K562 (cell line): ENCODE measurements around the gene MRNIP. TPM values are rescaled to one million over a fixed set of nuclear protein-coding genes. Genes with fewer than 3 reads are reported as not detected.

Source experiments
- ARNT ChIP-seq, 2 experiments: fragments of 450-650 bp; IDR thresholded peaks; 2 replicates each; pipeline ENCODE4 v1.6.1; 2016; ENCODE audit warnings: mild to moderate bottlenecking in 1 of 2
- BRF2 ChIP-seq: IDR thresholded peaks from 3 replicates; pipeline ENCODE4 v1.6.1; 2011; ENCODE audit warnings: borderline replicate concordance, mild to moderate bottlenecking; ENCODE audit not compliant: insufficient read length, insufficient read depth
- CHD2 ChIP-seq: IDR thresholded peaks from 2 replicates; pipeline ENCODE4 v1.6.1; 2011; ENCODE audit warnings: low read depth, low read length
- DPF2 ChIP-seq: fragments of 450-650 bp; IDR thresholded peaks from 2 replicates; pipeline ENCODE4 v1.6.1; 2016
- FIP1L1 ChIP-seq: fragments of 200-400 bp; formaldehyde crosslinking; IDR thresholded peaks from 2 replicates; pipeline ENCODE4 v1.6.1; 2018; ENCODE audit warnings: mild to moderate bottlenecking, low read depth, low read length; ENCODE audit not compliant: poor library complexity, severe bottlenecking
- FOXJ3 ChIP-seq: sonication (generic); formaldehyde crosslinking; IDR thresholded peaks from 2 replicates; pipeline ENCODE4 v1.4.0; 2020; ENCODE audit warnings: mild to moderate bottlenecking, missing genetic modification reagents
- GMEB1 ChIP-seq: fragments of 250-450 bp; sonication (Bioruptor Pico); IDR thresholded peaks from 2 replicates; pipeline ENCODE4 v1.4.0; 2020; ENCODE audit warnings: mild to moderate bottlenecking
- IRF2 ChIP-seq: sonication (generic); formaldehyde crosslinking; IDR thresholded peaks from 2 replicates; pipeline ENCODE4 v1.8.1; 2022; ENCODE audit warnings: mild to moderate bottlenecking, missing genetic modification reagents
- JUNB ChIP-seq: fragments of 450-650 bp; formaldehyde crosslinking; conservative IDR thresholded peaks from 2 replicates; pipeline ENCODE4 v1.4.0; 2020; ENCODE audit warnings: mild to moderate bottlenecking
- KAT7 ChIP-seq: sonication (generic); formaldehyde crosslinking; IDR thresholded peaks from 2 replicates; pipeline ENCODE4 v1.8.0; 2022; ENCODE audit warnings: missing genetic modification reagents, mild to moderate bottlenecking, borderline replicate concordance
- KAT8 ChIP-seq: fragments of 450-650 bp; IDR thresholded peaks from 2 replicates; pipeline ENCODE4 v1.6.1; 2016; ENCODE audit warnings: low read depth, mild to moderate bottlenecking
- PHF21A ChIP-seq: fragments of 450-650 bp; IDR thresholded peaks from 2 replicates; pipeline ENCODE4 v1.6.1; 2017; ENCODE audit warnings: low read depth, borderline replicate concordance
- PPARD ChIP-seq: fragments of 250-450 bp; sonication (Bioruptor Pico); IDR thresholded peaks from 2 replicates; pipeline ENCODE4 v1.8.0; 2022; ENCODE audit warnings: inconsistent platforms, mild to moderate bottlenecking, moderate library complexity
- SMARCA5 ChIP-seq: fragments of 450-650 bp; IDR thresholded peaks from 2 replicates; pipeline ENCODE4 v1.6.1; 2016
- ZNF143 ChIP-seq: sonication (generic); formaldehyde crosslinking; IDR thresholded peaks from 2 replicates; pipeline ENCODE4 v1.9.0; 2022; ENCODE audit warnings: mild to moderate bottlenecking, missing genetic modification reagents
- ZNF347 ChIP-seq: fragments of 450-650 bp; formaldehyde crosslinking; IDR thresholded peaks from 2 replicates; pipeline ENCODE4 v1.4.0; 2020; ENCODE audit warnings: low read depth, mild to moderate bottlenecking, moderate library complexity
- ZNF408 ChIP-seq: fragments of 250-450 bp; sonication (Bioruptor Pico); IDR thresholded peaks from 2 replicates; pipeline ENCODE4 v1.4.0; 2020; ENCODE audit warnings: low read depth, mild to moderate bottlenecking, moderate library complexity
- ZNF696 ChIP-seq: fragments of 250-450 bp; sonication (Bioruptor Pico); conservative IDR thresholded peaks from 2 replicates; pipeline ENCODE4 v1.4.0; 2020; ENCODE audit warnings: mild to moderate bottlenecking, moderate library complexity
- ZNF76 ChIP-seq: fragments of 250-450 bp; sonication (Bioruptor Pico); IDR thresholded peaks from 2 replicates; pipeline ENCODE4 v1.4.0; 2020; ENCODE audit warnings: mild to moderate bottlenecking, moderate library complexity, borderline replicate concordance
- polyA plus RNA-seq, 8 experiments: library from polyadenylated mRNA; depleted of rRNA in 4 of 8; stranded (reverse) in 5 of 8; unstranded in 3 of 8; fragments of >200 nt; fragmentation: Nextera tagmentation in 2 of 8; fragmentation: Illumina TruSeq in 1 of 8; extraction: Ambion mirVana in 2 of 8; extraction: Trizol in 1 of 8; gene quantifications; 2 replicates each; pipeline versions ENCODE4 v1.2.1 to v1.2.3, GENCODE V29; 2011 to 2014; ENCODE audit warnings: inconsistent platforms in 1 of 8, missing spikeins in 1 of 8
- total RNA-seq, 7 experiments: library from RNA; depleted of rRNA in 6 of 7; stranded (reverse); fragments of >200 nt in 6 of 7; fragmentation: Illumina TruSeq in 2 of 7; extraction: Trizol in 2 of 7; gene quantifications; 2 replicates each; pipeline versions ENCODE4 v1.2.1 to v1.2.3, GENCODE V29; 2011 to 2021; ENCODE audit warnings: low replicate concordance in 1 of 7

The MRNIP gene
- total and polyA plus RNA-seq, 9 of the 15 experiments (the other 6 are each of a cell fraction or from before 2014, with no cell fraction given), result 3.6 to 39.0 (median 16.8) TPM

- 0 out of 2 replicates have a peak, but pooled peaks have one; percentile 18 for TF ChIP-seq CHD2
- no peak for TF ChIP-seq FOXJ3 (CRISPR knock-in tag)
- TF ChIP-seq ZNF347 (CRISPR knock-in tag), result no peak
- no peak for TF ChIP-seq IRF2
- no peak for TF ChIP-seq ARNT (IDR thresholded peaks at IDR 0.05)
- TF ChIP-seq PPARD (CRISPR knock-in tag), result no peak
- no peak for TF ChIP-seq GMEB1 (CRISPR knock-in tag)
- TF ChIP-seq ZNF696 (CRISPR knock-in tag), result no peak
- TF ChIP-seq FIP1L1, result peak; percentile 59
- peak; percentile 74; the same call in 1 of the 2 replicates for TF ChIP-seq JUNB (CRISPR knock-in tag)
- TF ChIP-seq BRF2, result no peak
- TF ChIP-seq KAT8, result no peak
- TF ChIP-seq ZNF143, result no peak
- TF ChIP-seq SMARCA5, result no peak
- TF ChIP-seq ZNF408 (CRISPR knock-in tag), result no peak
- TF ChIP-seq PHF21A, result no peak
- no peak for TF ChIP-seq DPF2
- no peak for TF ChIP-seq KAT7 (CRISPR knock-in tag)
- peak; percentile 95 for TF ChIP-seq ZNF76
Measured at GRCh38 chr5:179819296-179820126, 39.1 kb downstream of the MRNIP start (continued).
